Right ventricle myocardium superior (tissue), 1 donor: ENCODE results near the gene TMEM235. TPM values are rescaled to one million over a fixed set of nuclear protein-coding genes. Genes with fewer than 3 reads are reported as not detected.

ENCODE experiments used
- ATAC-seq: fragments of 200-7000 bp; cut with Tn5 transposase; one replicate; pipeline ENCODE4 v1.9.1; 2020; ENCODE audit warnings: mild to moderate bottlenecking; ENCODE audit not compliant: poor library complexity
- DNase-seq: peaks from one replicate; pipeline ENCODE4 v3.0.0-alpha.2; 2020
- intact Hi-C: fragments of 100-400 bp; cut with DNase I; formaldehyde crosslinking; loops from one replicate; pipeline ENCODE4 v1.11.2; 2022
- total RNA-seq: library from RNA; stranded (reverse); fragmentation: NEBNext Ultra II Directional; extraction: Animal tissue kit (Norgen Biotek cat#: 25700); gene quantifications from one replicate; pipeline ENCODE4 v1.2.1, GENCODE V29; 2021
- donor health status: DM: no; HTN: yes; CAD: no; lungs with severe emphysema.

TMEM235 gene
- total RNA-seq, 1 donor from 2014 or later, result not detected

DNA sequence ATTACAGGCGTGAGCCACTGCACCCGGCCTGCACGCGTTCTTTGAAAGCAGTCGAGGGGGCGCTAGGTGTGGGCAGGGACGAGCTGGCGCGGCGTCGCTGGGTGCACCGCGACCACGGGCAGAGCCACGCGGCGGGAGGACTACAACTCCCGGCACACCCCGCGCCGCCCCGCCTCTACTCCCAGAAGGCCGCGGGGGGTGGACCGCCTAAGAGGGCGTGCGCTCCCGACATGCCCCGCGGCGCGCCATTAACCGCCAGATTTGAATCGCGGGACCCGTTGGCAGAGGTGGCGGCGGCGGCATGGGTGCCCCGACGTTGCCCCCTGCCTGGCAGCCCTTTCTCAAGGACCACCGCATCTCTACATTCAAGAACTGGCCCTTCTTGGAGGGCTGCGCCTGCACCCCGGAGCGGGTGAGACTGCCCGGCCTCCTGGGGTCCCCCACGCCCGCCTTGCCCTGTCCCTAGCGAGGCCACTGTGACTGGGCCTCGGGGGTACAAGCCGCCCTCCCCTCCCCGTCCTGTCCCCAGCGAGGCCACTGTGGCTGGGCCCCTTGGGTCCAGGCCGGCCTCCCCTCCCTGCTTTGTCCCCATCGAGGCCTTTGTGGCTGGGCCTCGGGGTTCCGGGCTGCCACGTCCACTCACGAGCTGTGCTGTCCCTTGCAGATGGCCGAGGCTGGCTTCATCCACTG is 17.3 kb upstream of the TMEM235 start, which contains the start of gene BIRC5:
Gene BIRC5 (plus strand): TSS at position 238 of the 690 bp plus-strand sequence. CDS start 64 bp downstream, at position 302.
- ATAC-seq (peak; percentile 100), DNase-seq (peak; percentile 95)
- intact Hi-C loops, result no loop called here

DNA sequence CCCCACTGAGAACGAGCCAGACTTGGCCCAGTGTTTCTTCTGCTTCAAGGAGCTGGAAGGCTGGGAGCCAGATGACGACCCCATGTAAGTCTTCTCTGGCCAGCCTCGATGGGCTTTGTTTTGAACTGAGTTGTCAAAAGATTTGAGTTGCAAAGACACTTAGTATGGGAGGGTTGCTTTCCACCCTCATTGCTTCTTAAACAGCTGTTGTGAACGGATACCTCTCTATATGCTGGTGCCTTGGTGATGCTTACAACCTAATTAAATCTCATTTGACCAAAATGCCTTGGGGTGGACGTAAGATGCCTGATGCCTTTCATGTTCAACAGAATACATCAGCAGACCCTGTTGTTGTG is 16.7 kb upstream of the TMEM235 start:
- intact Hi-C loops, result no loop called here
- no peak for ATAC-seq
- DNase-seq, result no peak

DNA sequence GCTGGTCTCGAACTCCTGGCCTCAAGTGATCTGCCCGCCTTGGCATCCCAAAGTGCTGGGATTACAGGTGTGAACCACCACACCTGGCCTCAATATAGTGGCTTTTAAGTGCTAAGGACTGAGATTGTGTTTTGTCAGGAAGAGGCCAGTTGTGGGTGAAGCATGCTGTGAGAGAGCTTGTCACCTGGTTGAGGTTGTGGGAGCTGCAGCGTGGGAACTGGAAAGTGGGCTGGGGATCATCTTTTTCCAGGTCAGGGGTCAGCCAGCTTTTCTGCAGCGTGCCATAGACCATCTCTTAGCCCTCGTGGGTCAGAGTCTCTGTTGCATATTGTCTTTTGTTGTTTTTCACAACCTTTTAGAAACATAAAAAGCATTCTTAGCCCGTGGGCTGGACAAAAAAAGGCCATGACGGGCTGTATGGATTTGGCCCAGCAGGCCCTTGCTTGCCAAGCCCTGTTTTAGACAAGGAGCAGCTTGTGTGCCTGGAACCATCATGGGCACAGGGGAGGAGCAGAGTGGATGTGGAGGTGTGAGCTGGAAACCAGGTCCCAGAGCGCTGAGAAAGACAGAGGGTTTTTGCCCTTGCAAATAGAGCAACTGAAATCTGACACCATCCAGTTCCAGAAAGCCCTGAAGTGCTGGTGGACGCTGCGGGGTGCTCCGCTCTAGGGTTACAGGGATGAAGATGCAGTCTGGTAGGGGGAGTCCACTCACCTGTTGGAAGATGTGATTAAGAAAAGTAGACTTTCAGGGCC is 11.9 kb upstream of the TMEM235 start:
- intact Hi-C loops, result no loop called here
- ATAC-seq, result no peak
- no peak for DNase-seq

DNA sequence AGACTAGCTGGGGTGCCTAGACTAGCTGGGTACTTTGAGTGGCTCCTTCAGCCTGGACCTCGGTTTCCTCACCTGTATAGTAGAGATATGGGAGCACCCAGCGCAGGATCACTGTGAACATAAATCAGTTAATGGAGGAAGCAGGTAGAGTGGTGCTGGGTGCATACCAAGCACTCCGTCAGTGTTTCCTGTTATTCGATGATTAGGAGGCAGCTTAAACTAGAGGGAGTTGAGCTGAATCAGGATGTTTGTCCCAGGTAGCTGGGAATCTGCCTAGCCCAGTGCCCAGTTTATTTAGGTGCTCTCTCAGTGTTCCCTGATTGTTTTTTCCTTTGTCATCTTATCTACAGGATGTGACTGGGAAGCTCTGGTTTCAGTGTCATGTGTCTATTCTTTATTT is 8.4 kb upstream of the TMEM235 start:
- intact Hi-C loops, result no loop called here
- DNase-seq, result no peak
- ATAC-seq, result no peak

DNA sequence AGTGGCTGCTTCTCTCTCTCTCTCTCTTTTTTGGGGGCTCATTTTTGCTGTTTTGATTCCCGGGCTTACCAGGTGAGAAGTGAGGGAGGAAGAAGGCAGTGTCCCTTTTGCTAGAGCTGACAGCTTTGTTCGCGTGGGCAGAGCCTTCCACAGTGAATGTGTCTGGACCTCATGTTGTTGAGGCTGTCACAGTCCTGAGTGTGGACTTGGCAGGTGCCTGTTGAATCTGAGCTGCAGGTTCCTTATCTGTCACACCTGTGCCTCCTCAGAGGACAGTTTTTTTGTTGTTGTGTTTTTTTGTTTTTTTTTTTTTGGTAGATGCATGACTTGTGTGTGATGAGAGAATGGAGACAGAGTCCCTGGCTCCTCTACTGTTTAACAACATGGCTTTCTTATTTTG is 7.7 kb upstream of the TMEM235 start:
- DNase-seq, result no peak
- intact Hi-C loops, result no loop called here
- no peak for ATAC-seq

DNA sequence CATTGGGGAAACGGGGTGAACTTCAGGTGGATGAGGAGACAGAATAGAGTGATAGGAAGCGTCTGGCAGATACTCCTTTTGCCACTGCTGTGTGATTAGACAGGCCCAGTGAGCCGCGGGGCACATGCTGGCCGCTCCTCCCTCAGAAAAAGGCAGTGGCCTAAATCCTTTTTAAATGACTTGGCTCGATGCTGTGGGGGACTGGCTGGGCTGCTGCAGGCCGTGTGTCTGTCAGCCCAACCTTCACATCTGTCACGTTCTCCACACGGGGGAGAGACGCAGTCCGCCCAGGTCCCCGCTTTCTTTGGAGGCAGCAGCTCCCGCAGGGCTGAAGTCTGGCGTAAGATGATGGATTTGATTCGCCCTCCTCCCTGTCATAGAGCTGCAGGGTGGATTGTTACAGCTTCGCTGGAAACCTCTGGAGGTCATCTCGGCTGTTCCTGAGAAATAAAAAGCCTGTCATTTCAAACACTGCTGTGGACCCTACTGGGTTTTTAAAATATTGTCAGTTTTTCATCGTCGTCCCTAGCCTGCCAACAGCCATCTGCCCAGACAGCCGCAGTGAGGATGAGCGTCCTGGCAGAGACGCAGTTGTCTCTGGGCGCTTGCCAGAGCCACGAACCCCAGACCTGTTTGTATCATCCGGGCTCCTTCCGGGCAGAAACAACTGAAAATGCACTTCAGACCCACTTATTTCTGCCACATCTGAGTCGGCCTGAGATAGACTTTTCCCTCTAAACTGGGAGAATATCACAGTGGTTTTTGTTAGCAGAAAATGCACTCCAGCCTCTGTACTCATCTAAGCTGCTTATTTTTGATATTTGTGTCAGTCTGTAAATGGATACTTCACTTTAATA is 7.0 kb upstream of the TMEM235 start:
- intact Hi-C loops, result no loop called here
- ATAC-seq, result no peak
- DNase-seq, result no peak

DNA sequence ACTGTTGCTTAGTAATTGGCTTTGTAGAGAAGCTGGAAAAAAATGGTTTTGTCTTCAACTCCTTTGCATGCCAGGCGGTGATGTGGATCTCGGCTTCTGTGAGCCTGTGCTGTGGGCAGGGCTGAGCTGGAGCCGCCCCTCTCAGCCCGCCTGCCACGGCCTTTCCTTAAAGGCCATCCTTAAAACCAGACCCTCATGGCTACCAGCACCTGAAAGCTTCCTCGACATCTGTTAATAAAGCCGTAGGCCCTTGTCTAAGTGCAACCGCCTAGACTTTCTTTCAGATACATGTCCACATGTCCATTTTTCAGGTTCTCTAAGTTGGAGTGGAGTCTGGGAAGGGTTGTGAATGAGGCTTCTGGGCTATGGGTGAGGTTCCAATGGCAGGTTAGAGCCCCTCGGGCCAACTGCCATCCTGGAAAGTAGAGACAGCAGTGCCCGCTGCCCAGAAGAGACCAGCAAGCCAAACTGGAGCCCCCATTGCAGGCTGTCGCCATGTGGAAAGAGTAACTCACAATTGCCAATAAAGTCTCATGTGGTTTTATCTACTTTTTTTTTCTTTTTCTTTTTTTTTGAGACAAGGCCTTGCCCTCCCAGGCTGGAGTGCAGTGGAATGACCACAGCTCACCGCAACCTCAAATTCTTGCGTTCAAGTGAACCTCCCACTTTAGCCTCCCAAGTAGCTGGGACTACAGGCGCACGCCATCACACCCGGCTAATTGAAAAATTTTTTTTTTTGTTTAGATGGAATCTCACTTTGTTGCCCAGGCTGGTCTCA is 6.2 kb upstream of the TMEM235 start:
- ATAC-seq (no peak), DNase-seq (no peak)
- intact Hi-C loops, result no loop called here

DNA sequence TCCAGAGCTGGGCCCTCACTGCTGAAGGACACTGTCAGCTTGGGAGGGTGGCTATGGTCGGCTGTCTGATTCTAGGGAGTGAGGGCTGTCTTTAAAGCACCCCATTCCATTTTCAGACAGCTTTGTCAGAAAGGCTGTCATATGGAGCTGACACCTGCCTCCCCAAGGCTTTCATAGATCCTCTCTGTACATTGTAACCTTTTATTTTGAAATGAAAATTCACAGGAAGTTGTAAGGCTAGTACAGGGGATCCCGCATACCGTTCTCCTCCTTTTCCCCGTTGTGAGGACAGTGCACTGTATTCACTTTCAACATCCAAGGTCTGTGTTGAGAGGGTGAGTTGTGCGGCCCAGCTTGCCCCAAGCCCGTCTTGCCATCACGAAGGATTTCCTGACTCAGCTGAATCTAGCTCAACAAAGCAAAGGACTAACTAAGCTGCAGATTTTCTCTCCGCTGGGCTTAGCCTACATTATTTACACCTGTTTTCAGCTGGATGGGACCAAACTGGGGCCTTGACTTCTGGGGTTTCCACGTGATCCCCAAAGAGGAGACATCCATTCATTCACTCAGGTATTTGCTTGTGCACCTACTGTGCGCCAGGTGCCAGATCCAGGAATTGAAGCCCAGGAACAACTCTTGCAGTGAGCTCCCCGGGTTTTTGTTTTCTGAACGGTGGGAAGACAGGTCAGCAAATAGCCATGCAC is 5.2 kb upstream of the TMEM235 start:
- ATAC-seq (no peak), DNase-seq (no peak)
- intact Hi-C loops, result no loop called here

DNA sequence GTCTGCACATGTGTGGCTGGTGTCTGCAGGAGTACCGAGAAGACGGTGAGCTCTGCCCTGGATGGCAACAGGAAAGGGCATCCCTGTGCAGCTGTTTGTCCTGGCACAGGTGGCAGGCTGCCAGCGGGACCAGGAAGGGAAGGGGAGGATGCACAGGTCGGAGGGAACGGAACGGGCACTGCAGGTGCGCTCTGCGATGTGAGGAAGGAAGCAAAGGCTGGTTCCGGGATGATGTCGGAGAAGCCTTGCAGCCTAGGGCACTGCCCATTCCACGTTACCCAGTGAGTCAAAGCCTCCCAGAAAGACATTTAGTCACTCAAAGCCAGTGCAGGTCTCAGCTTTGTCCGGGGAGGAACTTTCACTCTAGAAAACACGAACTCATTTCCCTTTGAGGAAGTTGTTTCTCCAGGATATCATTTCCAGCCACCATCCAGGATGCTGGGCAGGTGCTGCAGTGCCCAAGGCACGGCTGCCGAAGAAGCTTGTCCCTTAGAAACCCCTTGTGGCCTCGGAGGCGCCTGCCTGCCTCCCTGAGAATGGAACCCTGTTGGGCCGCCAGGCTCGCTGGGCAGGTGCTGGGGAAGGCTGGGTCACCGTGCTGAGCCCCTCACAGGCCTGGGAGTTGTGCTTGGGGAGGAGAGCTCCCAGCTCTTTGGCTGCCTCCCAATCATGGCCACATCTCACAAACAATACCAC is 4.5 kb upstream of the TMEM235 start:
- no peak for DNase-seq
- intact Hi-C loops, result no loop called here
- no peak for ATAC-seq

DNA sequence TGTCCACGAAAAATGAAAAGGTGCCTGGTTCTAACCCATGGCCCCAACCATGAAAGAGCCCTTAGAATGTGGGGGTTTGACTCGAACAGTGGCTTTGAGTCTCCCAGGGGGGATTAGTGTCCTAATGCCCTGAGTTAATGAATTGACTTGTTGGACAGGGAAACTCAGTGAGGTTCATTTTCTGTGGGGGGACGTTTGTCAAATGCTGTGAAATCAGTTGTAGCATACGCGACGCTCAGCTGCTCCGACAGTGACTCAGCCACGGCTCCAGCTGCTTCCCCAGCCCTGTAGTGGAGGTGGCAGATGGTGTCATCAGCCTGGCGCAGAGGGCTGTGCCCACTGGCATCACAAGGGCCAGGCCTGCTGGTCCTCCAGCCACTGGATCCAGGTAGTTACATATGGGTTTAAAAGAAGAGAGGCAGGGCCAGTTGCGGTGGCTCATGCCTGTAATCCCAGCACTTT is 3.9 kb upstream of the TMEM235 start:
- ATAC-seq (no peak), DNase-seq (no peak)
- intact Hi-C loops, result no loop called here

DNA sequence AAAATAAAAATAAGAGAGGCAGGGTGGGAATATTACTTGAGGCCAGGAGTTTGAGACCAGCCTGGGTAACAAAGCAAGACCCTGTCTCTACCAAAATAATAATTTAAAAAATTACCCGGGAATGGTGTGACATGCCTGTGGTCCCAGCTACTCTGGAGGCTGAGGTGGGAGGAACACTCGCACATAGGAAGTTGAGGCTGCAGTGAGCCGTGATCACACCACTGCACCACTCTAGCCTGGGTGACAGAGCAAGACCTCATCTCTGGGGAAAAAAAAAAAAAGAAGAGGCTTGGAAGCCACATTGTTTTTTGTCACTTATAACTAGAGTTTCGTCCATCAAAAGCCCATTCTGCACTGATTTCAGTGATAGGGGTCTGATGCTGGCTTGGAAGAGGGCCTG is 3.3 kb upstream of the TMEM235 start:
- DNase-seq (no peak), ATAC-seq (no peak)
- intact Hi-C loops, result no loop called here

DNA sequence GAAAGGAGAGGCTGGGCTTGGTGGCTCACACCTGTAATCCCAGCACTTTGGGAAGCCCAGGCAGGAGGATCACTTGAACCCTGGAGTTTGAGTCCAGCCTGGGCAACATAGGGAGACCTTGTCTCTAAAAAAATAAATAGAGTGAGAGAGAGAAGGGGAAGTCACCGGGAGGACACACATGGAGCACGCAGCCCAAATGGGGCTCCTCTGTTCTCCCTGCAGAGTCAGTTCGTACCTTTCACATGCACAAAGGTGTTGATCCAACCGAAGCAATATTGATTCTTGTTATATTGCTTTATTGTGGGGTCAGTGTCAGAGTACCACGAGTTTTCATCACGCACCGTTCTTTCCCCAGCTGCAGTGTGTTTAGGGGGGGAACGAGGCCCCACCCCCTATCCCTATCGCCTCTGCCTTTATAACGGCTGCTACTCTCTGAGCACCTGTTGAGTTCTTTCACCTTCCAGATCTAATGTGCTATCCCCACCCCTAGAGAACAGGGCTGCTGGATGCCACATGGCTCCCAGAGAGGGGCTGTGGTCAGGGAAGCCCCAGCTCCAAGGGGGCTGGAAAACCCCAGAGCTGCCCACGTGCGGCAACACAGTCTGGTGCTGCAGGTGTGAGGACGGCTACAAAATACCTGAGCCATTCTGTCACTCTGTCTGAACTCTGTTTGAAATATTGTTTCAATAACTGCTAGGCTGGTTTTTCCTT is 1.0 kb upstream of the TMEM235 start:
- no peak for DNase-seq
- ATAC-seq, result no peak
- intact Hi-C loops, result no loop called here

DNA sequence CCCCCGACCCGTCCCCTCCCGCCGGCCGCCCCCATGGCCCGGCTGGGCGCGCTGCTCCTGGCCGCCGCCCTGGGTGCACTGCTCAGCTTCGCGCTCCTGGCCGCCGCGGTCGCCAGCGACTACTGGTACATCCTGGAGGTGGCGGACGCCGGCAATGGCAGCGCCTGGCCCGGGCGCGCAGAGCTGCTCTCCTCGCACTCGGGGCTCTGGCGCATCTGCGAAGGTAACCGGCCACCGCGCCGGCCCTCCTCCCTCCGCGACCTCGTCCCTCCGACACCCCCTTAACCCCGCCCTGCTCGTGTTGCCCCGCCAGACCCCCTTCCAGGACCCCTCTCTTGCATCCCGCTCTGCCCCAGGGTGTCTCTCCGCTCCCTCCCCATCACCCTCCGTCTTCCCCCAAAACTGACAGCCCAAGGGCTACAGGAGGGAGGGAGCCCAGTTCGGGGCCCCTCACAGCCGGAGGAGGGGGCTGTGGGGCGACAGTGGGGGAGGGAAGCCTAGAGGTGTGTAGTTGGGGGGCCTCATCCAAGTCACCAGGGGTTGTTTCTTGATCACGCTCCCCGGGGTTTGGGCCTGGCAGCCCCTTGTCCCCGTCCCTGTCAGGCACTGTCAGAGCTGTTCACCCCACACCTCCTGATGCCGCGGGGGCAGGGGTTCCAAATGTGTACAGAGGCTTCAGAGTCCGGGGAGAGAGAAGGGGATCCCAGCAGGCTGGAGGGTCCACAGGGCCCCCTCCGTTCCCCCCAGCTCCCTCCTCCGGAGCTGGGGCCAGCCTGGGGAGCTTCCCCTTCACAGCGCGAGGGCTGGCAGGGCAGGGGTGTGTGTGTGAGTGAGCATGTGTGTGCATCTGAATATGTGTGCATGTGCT is 794 bp downstream of the TMEM235 start:
- DNase-seq (no peak), ATAC-seq (no peak)
- intact Hi-C loops, result no loop called here

DNA sequence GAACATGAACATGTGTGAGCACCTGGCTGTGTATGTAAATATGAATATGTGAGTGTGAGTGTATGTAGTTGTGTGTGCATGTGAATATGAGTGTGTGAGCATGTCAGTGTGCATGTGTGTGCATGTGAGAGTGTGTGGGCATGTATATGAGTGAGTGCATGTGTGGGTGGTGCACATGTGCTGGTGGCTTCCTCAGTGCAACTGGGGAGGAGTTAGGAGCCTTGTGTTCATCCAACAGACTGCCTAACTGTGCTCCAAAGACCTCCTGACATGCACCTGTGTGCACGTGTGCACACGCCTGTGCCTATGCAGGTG is 1.4 kb downstream of the TMEM235 start:
- DNase-seq, result no peak
- no peak for ATAC-seq
- intact Hi-C loops, result no loop called here

DNA sequence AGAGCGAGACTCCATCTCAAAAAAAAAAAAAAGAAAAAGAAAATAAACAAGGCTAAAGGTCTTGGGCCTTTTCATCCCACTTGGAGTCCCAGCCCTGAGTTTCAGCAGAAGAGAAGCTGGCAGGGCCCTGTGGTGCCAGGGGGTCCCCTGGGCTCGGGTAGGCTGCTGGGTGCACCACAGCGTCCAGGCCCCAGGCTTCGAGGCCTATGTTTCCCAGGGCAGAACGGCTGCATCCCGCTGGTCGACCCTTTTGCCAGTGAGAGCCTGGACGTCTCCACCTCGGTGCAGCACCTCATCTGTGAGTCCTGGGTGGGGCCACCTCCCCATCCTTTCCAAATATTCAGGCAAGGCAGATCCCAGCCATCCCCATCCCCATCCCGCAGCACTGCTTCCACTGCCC is 2.2 kb downstream of the TMEM235 start:
- DNase-seq (no peak), ATAC-seq (no peak)
- intact Hi-C loops, result no loop called here

DNA sequence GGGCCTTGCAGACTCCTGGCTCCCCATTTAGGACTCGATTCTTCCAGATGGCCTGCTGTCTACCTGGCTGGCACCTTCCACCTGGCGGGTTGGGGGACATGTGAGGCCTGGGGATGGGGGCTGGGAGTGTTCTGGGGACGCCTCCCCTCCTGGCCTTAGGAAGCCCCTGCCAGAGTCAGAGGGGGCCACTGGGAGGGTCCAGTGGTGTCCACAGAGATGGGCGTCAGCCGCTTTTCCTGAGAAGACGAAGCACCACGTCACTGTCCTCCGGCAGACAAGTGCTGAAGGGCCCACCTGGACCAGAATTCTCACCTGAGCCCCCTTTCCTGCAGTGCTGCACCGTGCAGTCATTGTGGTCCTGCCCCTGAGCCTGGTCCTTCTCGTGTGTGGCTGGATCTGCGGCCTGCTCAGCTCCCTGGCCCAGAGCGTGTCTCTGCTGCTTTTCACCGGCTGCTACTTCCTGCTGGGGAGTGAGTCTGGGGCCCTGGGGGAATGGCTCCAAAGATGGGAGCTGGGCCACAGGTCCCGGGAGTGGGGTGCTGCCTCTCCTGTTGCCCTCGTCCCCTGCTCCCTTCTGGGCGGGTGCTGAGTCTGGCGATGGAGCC is 2.9 kb downstream of the TMEM235 start:
- intact Hi-C loops, result no loop called here
- no peak for DNase-seq
- ATAC-seq, result no peak
